ENCODE data around the gene IQSEC2. TPM values are rescaled to one million over a fixed set of nuclear protein-coding genes. Genes with fewer than 3 reads are reported as not detected.
A peak's percentile ranks its signal among the peaks of the same experiment; 100 is the strongest.

The IQSEC2 gene
- 10 to 100 TPM; 12.3 to 13.6 (median 12.9) TPM for polyA plus RNA-seq (ENCODE audit: insufficient read length in 3 of 3)

- DNase-seq (ENCODE audit: low read depth in 3 of 3, low spot score in 2 of 3): peak; percentile 38 to 70 (median 65)
These were observed at the start of gene IQSEC2 for GRCh38 chrX:53281321-53281822. Gene IQSEC2 (minus strand): TSS chrX:53281584.

GRCh38 chrX:53330331-53330730 is 48.9 kb upstream of the IQSEC2 start:
- no peak for DNase-seq (ENCODE audit: low read depth in 3 of 3, low spot score in 2 of 3)

GRCh38 chrX:53324803-53325202 is 43.4 kb upstream of the IQSEC2 start:
- no peak for DNase-seq (ENCODE audit: low read depth in 3 of 3, low spot score in 2 of 3)

GRCh38 chrX:53324085-53324484 is 42.7 kb upstream of the IQSEC2 start:
- no peak for DNase-seq (ENCODE audit: low read depth in 3 of 3, low spot score in 2 of 3)

- no peak for DNase-seq (ENCODE audit: low read depth in 3 of 3, low spot score in 2 of 3)
These were observed 41.8 kb upstream of the IQSEC2 start for GRCh38 chrX:53323196-53323595.

GRCh38 chrX:53321943-53322497 is 40.6 kb upstream of the IQSEC2 start:
- no peak for DNase-seq (ENCODE audit: low read depth in 3 of 3, low spot score in 2 of 3)

GRCh38 chrX:53321230-53321942 is 40.0 kb upstream of the IQSEC2 start:
- no peak for DNase-seq (ENCODE audit: low read depth in 3 of 3, low spot score in 2 of 3)

GRCh38 chrX:53320543-53321229 is 39.3 kb upstream of the IQSEC2 start:
- no peak for DNase-seq (ENCODE audit: low read depth in 3 of 3, low spot score in 2 of 3)

- no peak for DNase-seq (ENCODE audit: low read depth in 3 of 3, low spot score in 2 of 3)
These were observed 38.5 kb upstream of the IQSEC2 start for GRCh38 chrX:53319614-53320542.

- no peak for DNase-seq (ENCODE audit: low read depth in 3 of 3, low spot score in 2 of 3)
These were observed 37.5 kb upstream of the IQSEC2 start for GRCh38 chrX:53318766-53319353.

GRCh38 chrX:53317365-53318069 is 36.1 kb upstream of the IQSEC2 start:
- no peak for DNase-seq (ENCODE audit: low read depth in 3 of 3, low spot score in 2 of 3)

- no peak for DNase-seq (ENCODE audit: low read depth in 3 of 3, low spot score in 2 of 3)
These were observed 35.5 kb upstream of the IQSEC2 start for GRCh38 chrX:53316860-53317237.

- DNase-seq (ENCODE audit: low read depth in 3 of 3, low spot score in 2 of 3): no peak
These were observed 34.9 kb upstream of the IQSEC2 start for GRCh38 chrX:53316111-53316859.

- DNase-seq (ENCODE audit: low read depth in 3 of 3, low spot score in 2 of 3): no peak
These were observed 32.3 kb upstream of the IQSEC2 start for GRCh38 chrX:53313728-53314105.

GRCh38 chrX:53312946-53313727 is 31.8 kb upstream of the IQSEC2 start:
- no peak for DNase-seq (ENCODE audit: low read depth in 3 of 3, low spot score in 2 of 3)

GRCh38 chrX:53309837-53310236 is 28.5 kb upstream of the IQSEC2 start:
- DNase-seq (ENCODE audit: low read depth in 3 of 3, low spot score in 2 of 3): no peak

- no peak for DNase-seq (ENCODE audit: low read depth in 3 of 3, low spot score in 2 of 3)
These were observed 27.5 kb upstream of the IQSEC2 start for GRCh38 chrX:53308836-53309235.

Measured in right renal cortex interstitium (tissue), 3 donors.